Activated T-helper 1 cell treated with anti-CD3 and anti-CD28 coated beads, Interleukin-12 subunit alpha, Interleukin-12 subunit beta, Interleukin-2, Interleukin-4 antibody, amounts not matched to agents 30 ng/mL and 10 ng/mL and 1 ng/mL, durations not matched to agents 14 hours and 24 hours and 36 hours (primary cell): Measurements from ENCODE around the gene IFFO2. TPM values are rescaled to one million over a fixed set of nuclear protein-coding genes. Genes with fewer than 3 reads are reported as not detected.

ENCODE experiments used
- DNase-seq: peaks from one replicate; pipeline ENCODE4 v3.0.0; 2021; ENCODE audit warnings: low spot score
- H3K27ac Mint-ChIP-seq: one replicate; pipeline ENCODE4 v1.8.0; 2021; ENCODE audit warnings: mild to moderate bottlenecking, mixed read lengths
- H3K27me3 Mint-ChIP-seq: one replicate; pipeline ENCODE4 v1.8.0; 2022; ENCODE audit warnings: mild to moderate bottlenecking, moderate library complexity, mixed read lengths; ENCODE audit not compliant: insufficient read depth
- H3K36me3 Mint-ChIP-seq: one replicate; pipeline ENCODE4 v1.8.0; 2021; ENCODE audit warnings: low read depth, mixed read lengths
- H3K4me1 Mint-ChIP-seq: one replicate; pipeline ENCODE4 v1.8.0; 2021; ENCODE audit warnings: low read depth, mixed read lengths
- H3K4me3 Mint-ChIP-seq: one replicate; pipeline ENCODE4 v1.8.0; 2021; ENCODE audit warnings: mild to moderate bottlenecking, moderate library complexity, mixed read lengths
- H3K9me3 Mint-ChIP-seq: one replicate; pipeline ENCODE4 v1.8.0; 2021; ENCODE audit warnings: mixed read lengths
- intact Hi-C: fragments of 100-400 bp; cut with micrococcal nuclease; formaldehyde crosslinking; loops from one replicate; pipeline ENCODE4 v1.15.1; 2024
- total RNA-seq: library from RNA; stranded (reverse); gene quantifications from 2 replicates; pipeline ENCODE4 v1.2.3, GENCODE V29; 2022

The IFFO2 gene
- total RNA-seq, 1 donor from 2014 or later, result 31.8 TPM

DNA sequence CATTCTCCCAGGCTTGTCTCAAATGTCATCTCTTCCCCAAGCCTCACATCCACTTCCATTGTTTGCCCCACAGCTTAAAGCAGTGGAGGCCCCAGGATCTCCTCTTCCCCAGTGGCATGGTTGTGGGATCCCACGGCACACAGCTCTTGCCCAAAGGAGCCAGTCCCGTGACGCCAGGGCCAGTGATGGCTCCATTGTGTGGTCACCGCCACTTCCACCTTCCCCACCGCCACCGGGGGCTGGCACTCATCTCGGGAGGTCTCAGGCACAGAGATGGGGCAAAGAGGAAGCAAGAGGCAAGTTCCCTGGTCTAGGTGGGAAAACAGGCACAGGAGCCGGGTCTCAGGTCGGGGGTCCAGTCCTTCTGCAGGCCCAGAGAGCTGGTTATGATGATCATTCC lies 31.2 kb downstream of the IFFO2 start:
- Mint-ChIP-seq H3K27ac (peak overlapping the region; percentile 85), H3K36me3 (peaks cover 6% of the 10 kb centered on the region), H3K4me3 (peak overlapping the region; percentile 67), H3K27me3 (peaks cover 1% of the 10 kb centered on the region), H3K9me3 (no peaks in the 10 kb centered on the region), H3K4me1 (peaks cover 61% of the 10 kb centered on the region)
- intact Hi-C loops, result no loop called here
- DNase-seq, result no peak

DNA sequence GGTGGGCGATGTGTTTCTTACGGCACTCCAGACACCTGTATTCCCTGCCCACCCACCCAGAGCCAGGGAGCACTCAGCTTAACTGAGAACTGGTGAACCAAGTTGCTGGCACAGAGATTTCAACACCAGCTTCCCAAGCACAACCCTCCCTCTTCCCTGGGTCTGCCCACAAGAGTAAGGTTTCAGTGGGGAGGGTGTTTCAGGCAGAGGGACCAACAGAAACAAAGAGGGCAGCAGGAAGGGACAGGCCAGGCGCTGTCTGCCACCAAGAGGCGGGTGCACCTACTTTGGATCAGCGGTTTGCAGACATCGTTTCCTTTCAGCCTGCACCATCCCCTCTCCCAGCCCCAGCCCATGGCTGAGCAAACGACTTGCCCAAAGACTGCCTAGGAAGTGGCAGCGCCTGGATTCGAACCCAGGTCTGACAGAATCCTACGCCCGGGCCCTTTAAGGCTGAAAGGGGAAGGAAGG lies 32.2 kb downstream of the IFFO2 start:
- H3K27me3 Mint-ChIP-seq, result peaks cover 1% of the 10 kb centered on the region
- H3K27ac Mint-ChIP-seq, result no peak overlapping the region
- peaks cover 54% of the 10 kb centered on the region for H3K4me1 Mint-ChIP-seq
- intact Hi-C loops, result no loop called here
- peaks cover 6% of the 10 kb centered on the region for H3K36me3 Mint-ChIP-seq
- no peak overlapping the region for H3K4me3 Mint-ChIP-seq
- no peaks in the 10 kb centered on the region for H3K9me3 Mint-ChIP-seq
- DNase-seq, result no peak

DNA sequence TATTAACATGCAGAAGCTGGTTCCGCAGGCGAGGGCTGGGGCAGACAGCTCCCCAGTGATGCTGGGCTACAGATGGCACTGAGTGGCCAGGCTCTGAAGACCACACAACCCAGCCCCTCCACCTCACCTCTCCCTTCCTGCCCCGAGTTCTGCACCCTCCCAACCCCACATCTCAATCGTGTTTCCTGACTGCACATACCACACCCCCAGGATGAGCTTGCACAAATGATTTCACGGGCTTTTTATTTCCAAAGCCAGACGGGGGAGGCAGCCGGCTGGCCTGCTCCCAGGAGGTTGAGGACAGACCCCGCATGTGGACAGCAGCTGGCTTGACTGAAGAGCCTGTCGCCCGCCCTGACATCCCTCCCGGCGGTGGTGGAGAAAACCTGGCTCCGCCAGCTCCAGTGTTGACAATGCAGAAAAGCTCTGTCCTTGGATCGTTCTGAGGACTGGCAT lies 32.7 kb downstream of the IFFO2 start:
- Mint-ChIP-seq H3K36me3 (peaks cover 6% of the 10 kb centered on the region), H3K27ac (no peak overlapping the region), H3K4me1 (peaks cover 54% of the 10 kb centered on the region), H3K9me3 (no peaks in the 10 kb centered on the region), H3K27me3 (peaks cover 1% of the 10 kb centered on the region), H3K4me3 (peak overlapping the region; percentile 1)
- intact Hi-C loops, result no loop called here
- DNase-seq, result no peak

DNA sequence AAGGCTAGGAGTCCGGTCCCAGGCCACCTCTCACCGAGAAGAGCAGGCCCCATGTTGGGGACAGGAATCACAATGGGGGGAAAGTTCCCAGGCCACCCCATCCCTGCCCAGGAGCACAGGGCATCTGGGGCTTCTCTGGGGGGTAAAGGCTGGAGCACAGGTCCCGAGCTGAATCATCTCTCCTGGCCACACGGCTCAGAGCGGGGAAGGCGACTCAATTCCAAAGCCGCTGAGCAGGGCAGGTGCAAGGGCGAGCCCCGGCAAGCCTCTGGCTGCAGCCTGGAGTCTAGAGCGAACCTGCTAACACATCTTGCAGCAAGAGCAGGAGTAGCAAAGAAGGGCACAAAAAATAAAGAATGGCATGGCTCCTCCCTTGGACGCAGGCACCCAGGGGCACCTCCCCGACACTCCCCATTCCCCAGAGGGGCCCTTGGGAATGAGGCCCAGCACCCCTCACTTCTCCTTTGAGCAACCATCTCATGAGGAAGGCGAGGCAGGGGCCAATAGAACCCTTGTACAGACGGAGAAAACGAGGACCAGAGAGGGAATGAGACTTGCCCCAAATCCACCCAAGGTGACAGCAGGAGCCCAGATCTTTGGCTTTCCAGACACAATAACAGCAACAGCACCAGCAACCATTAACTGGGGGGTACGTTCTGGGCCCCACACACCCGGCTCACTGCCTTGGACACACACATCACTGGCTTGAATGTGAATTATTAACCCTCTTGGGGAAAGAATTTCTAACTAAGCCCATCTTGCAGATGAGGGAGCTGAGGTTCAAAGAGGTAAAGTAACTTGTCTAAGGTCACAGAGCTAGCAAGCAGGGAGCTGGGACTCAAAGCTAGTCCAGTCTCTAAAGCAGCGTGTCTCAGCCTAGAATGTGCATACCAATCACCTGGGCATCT lies 33.4 kb downstream of the IFFO2 start:
- peaks cover 50% of the 10 kb centered on the region for H3K4me1 Mint-ChIP-seq
- no peak overlapping the region for H3K27ac Mint-ChIP-seq
- H3K36me3 Mint-ChIP-seq, result peaks cover 6% of the 10 kb centered on the region
- no peaks in the 10 kb centered on the region for H3K9me3 Mint-ChIP-seq
- H3K4me3 Mint-ChIP-seq, result peak overlapping the region; percentile 1
- intact Hi-C loops, result no loop called here
- H3K27me3 Mint-ChIP-seq, result peaks cover 1% of the 10 kb centered on the region
- DNase-seq, result no peak

DNA sequence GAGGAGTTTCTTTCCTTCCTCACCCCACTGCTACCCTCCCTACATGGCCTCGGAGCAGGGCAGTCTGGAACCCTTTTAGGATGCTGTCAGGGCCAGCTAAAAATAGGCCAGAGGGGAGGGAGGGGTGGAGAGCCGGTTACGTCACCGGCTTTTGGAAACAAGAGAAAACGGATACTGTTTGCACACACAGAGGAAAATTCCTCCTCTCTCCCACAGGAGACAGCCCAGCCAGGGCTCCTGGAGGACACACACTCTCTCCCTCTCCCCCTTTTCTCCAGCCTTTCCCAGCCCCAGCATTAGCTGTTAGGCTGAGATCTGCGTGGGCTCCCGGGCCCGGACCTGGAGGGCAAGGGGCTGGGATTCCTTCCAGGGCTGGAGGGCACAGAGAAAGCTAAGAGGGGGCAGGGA lies 34.2 kb downstream of the IFFO2 start:
- peaks cover 6% of the 10 kb centered on the region for H3K36me3 Mint-ChIP-seq
- no peaks in the 10 kb centered on the region for H3K9me3 Mint-ChIP-seq
- no peak overlapping the region for H3K4me3 Mint-ChIP-seq
- no peak overlapping the region for H3K27ac Mint-ChIP-seq
- H3K4me1 Mint-ChIP-seq, result peaks cover 43% of the 10 kb centered on the region
- H3K27me3 Mint-ChIP-seq, result peaks cover 1% of the 10 kb centered on the region
- intact Hi-C loops, result no loop called here
- DNase-seq, result no peak

DNA sequence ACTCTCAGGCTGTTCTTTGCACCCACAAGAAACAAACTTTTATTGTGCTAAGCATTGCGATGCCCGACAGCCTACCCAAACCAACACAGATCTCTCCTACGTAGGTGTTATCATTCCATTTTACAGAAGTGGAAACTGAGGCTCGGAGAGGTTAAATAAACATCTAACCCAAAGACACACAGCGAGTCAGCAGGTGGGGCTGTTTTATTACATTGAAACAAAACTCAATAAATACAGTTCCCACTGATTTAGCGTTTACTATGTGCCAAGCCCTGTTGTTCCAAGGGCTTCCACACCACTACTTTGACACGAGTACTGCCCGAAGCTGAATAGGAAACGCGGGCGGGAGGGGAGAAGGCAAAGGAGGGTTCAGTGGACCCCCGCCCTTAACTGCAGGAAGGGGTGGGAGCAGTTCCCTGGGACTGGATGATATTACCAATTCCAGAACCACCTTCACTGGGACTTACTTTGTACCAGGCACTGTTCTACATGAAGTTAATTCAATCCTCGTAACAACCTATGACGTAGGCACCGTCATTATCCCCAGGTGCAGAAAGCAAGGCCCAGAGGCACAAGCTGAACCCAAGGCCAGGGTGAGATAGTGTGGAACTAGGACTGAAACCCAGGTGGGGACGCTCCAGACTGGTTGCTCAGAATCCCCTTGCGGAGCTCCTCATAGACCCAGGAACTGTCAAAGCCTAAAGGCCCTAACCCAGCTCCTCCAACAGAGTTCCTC lies 34.8 kb downstream of the IFFO2 start:
- Mint-ChIP-seq H3K9me3 (no peaks in the 10 kb centered on the region), H3K27me3 (peaks cover 1% of the 10 kb centered on the region), H3K36me3 (peaks cover 8% of the 10 kb centered on the region), H3K27ac (no peak overlapping the region), H3K4me3 (no peak overlapping the region), H3K4me1 (peaks cover 37% of the 10 kb centered on the region)
- DNase-seq, result no peak
- intact Hi-C loops, result no loop called here

DNA sequence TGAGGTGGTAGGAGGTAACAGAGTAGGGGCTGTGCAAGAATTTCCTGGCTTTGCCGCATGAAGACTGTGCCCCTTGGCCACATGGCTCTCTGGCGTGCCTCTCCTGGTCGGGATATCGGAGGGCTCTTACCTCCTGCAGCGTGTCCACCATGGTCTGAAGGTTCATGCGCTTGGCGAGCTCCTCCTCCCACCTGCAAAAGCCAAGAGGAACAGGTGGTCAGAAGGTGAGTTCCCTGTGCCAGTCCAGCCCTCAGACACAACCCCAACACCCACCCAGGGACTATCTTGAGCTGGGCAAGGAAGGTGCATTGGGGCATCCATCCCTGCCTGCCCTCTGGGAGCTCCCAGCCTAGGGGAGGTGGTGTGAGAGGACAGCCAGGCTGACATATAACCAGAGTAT lies 35.5 kb downstream of the IFFO2 start:
- peaks cover 1% of the 10 kb centered on the region for H3K27me3 Mint-ChIP-seq
- no peak for DNase-seq
- H3K9me3 Mint-ChIP-seq, result no peaks in the 10 kb centered on the region
- no peak overlapping the region for H3K4me3 Mint-ChIP-seq
- peaks cover 8% of the 10 kb centered on the region for H3K36me3 Mint-ChIP-seq
- H3K27ac Mint-ChIP-seq, result no peak overlapping the region
- peaks cover 34% of the 10 kb centered on the region for H3K4me1 Mint-ChIP-seq
- intact Hi-C loops, result no loop called here

DNA sequence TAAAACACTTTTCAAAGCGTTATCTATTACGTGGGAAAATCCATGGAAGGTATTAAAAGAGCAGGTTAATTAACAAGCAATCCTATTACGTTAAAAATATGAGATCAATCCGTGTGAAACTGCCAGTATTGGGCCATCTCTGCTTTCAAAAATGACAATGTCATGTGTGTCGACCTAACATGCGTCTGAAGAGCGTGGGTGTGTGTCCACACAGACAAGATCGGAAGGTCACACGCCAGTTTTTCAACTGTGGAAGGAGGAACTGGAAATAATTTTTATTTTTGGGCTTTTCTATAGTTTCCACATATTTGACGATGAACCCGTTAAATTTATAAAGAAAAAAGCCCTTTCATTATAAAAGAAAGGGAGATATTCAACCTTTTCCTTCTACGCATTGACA lies 36.5 kb downstream of the IFFO2 start:
- Mint-ChIP-seq H3K9me3 (no peaks in the 10 kb centered on the region), H3K27me3 (peaks cover 1% of the 10 kb centered on the region), H3K36me3 (peaks cover 3% of the 10 kb centered on the region), H3K4me3 (no peak overlapping the region), H3K27ac (no peak overlapping the region), H3K4me1 (peaks cover 26% of the 10 kb centered on the region)
- no peak for DNase-seq
- intact Hi-C loops, result no loop called here

DNA sequence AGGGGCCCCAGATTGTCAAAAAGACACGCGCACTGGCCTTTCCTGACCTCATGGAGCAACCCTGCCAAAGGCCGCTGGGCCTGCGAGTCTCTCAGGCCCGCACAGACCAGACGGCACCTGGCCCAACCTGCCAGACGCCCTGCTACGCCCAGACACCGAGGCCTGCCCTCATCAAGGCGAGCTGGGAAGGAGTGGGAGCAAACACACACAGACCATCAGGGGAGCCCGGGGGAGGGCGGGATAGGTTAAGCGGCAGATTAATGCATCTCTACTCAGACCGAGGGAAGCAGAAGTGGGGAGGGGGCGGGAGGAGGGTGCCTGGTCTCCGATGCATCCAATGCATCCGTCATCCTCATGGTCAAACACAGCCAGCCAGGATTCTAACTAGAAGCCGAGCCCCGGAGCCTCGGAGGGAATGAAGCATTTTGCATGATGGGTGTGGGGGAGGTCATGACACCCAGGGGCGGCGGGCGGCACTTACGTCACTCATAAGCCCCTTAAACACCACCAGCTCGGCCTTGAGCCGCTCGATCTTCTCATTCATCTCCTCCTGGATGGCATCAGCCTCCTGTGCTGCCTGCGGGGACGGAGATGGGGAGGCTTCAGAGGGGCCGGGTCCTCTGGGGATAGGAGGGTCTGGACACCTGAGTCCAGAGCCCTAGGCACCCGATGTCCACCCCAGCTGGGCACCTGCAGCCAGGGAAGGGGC lies 37.1 kb downstream of the IFFO2 start:
- no peak overlapping the region for H3K4me3 Mint-ChIP-seq
- peaks cover 1% of the 10 kb centered on the region for H3K27me3 Mint-ChIP-seq
- H3K27ac Mint-ChIP-seq, result no peak overlapping the region
- intact Hi-C loops, result no loop called here
- H3K4me1 Mint-ChIP-seq, result peaks cover 20% of the 10 kb centered on the region
- H3K36me3 Mint-ChIP-seq, result peaks cover 2% of the 10 kb centered on the region
- DNase-seq, result no peak
- H3K9me3 Mint-ChIP-seq, result no peaks in the 10 kb centered on the region

DNA sequence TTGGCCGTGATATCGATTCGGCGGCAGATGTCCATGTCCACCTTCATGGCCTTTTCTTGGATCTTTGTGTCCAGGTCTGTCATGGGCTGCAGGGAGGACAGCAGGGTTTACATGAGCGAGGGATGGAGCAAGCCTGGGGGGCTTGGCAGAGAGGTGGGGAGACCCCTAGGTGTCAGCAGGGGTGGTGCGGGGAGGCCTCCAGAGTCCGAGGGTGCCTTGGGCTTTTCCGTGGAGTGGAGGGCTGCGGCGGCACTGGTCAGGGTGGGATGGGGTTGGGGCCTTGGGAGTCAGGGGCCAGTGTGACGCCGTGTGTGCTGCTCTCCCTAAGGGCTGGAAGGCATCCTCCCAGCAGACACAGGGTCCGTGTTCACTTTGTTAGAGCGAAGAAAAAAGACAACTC lies 38.1 kb downstream of the IFFO2 start:
- H3K27ac Mint-ChIP-seq, result no peak overlapping the region
- peaks cover 2% of the 10 kb centered on the region for H3K36me3 Mint-ChIP-seq
- H3K27me3 Mint-ChIP-seq, result peaks cover 1% of the 10 kb centered on the region
- intact Hi-C loops, result no loop called here
- DNase-seq, result no peak
- no peak overlapping the region for H3K4me3 Mint-ChIP-seq
- H3K9me3 Mint-ChIP-seq, result no peaks in the 10 kb centered on the region
- H3K4me1 Mint-ChIP-seq, result peaks cover 10% of the 10 kb centered on the region

DNA sequence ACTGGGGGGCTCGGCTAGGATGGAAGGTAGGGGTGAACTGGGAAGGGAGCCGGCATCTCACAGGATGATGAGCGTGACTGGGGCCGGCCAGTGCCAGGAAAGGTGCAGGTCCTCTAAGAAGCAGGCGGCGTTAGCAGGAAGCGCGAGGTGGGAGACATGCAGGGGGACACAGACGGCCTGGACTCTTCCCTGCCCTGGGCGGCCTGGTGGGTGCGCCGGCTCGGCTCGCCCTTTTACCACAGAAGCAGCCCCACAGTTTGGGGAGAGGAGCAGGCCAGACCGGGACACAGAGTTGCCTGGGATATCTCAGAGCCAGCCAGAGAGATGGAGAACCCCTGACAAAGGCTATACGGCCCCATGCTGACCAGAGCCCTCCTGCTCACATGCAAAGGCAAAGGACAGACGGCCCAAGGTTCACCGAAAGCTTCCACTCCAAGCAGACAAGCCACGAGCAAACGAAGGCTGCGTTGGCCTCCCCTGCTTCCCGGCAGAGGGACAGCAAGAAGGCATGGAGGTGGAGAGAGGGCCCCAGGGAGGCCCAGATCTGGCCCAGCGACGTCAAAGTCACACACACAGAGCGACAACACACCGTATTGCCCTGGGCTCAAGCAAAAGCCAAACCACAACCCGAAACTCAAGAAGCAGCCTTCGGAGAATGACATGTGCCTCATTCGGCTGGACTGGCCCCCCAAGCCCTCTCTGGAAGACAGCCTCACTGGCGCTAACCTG lies 39.2 kb downstream of the IFFO2 start:
- intact Hi-C loops, result no loop called here
- Mint-ChIP-seq H3K27ac (no peak overlapping the region), H3K4me1 (peaks cover 13% of the 10 kb centered on the region), H3K9me3 (no peaks in the 10 kb centered on the region), H3K4me3 (no peak overlapping the region), H3K36me3 (peaks cover 8% of the 10 kb centered on the region), H3K27me3 (no peaks in the 10 kb centered on the region)
- DNase-seq, result no peak

DNA sequence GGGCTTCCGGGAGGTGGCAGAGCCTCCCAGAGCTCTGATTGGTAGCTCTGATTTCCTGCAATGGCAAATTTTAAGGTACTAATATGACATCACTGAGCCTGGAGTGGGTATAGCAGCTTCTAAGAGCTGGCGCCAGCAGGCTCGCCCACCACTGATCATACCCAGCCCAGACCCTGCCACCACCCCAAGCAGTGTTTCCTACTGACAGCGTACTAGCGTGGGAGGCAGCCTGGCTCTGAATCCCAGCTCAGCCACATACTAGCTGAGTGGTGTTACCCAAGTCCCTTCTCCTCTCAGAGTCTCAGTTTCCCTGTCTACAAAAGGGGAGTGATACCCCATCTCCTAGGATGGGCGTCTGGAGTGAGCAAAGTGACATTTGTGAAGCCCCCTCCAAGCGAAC lies 41.1 kb downstream of the IFFO2 start:
- intact Hi-C loops, result no loop called here
- Mint-ChIP-seq H3K9me3 (no peaks in the 10 kb centered on the region), H3K4me3 (no peak overlapping the region), H3K27ac (no peak overlapping the region), H3K36me3 (peaks cover 18% of the 10 kb centered on the region), H3K4me1 (peaks cover 6% of the 10 kb centered on the region), H3K27me3 (no peaks in the 10 kb centered on the region)
- no peak for DNase-seq
